Measurements from ENCODE around the gene SOX15. TPM values are rescaled to one million over a fixed set of nuclear protein-coding genes. Genes with fewer than 3 reads are reported as not detected.

SOX15 gene
- total RNA-seq, 1 donor = 0.52 TPM

DNA sequence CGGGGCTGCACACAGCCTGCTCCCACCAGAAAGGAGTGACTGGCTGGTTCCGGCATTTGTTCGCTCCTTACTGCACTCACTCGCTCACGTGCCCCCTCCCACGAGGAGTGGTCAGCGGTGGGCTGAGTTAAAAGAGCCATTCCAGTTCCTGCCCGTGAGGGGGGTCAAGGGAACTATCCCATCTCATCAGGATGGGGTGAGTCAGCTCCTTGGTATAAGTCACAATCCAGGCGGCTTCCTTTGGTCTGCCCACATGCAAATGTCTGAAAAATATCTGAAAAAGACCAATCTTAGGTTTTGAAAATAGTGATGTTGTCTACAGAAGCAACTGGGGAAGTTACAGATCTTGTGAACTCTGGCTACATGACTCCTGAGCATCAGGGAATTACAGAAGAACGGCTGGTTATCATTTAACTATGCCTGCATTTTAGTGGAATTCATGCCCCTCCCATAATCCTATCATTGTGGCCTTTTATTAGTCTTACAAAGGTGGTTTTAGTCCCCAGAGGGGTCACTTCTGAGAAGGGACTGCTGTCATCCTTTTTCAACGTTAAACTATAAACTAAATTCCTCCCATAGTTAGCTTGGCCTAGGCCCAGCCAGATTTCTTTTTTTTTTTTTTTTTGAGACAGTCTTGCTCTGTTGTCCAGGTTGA is 50.9 kb downstream of the SOX15 start:
- H3K9me3 ChIP-seq (ENCODE audit: low read depth, low read length) = no peaks in the 10 kb centered on the region
- H3K4me1 ChIP-seq (ENCODE audit: insufficient read depth, low read length) = no peaks in the 10 kb centered on the region
- no peaks in the 10 kb centered on the region for H3K27me3 ChIP-seq (ENCODE audit: insufficient read depth, low read length)
- H3K4me3 ChIP-seq (ENCODE audit: low read length) = no peak overlapping the region

Other genes with a start within 250 kb of the SOX15 start
- gene KCTD11, start 237.9 kb downstream of the SOX15 start, total RNA-seq = 0.73 TPM
- not detected for gene TMEM95, start 234.9 kb downstream of the SOX15 start, total RNA-seq
- gene TNK1, start 209.0 kb downstream of the SOX15 start, total RNA-seq = 5.5 TPM
- 21.6 TPM for gene PLSCR3, start 195.6 kb downstream of the SOX15 start, total RNA-seq
- 41.1 TPM for gene TMEM256, start 186.0 kb downstream of the SOX15 start, total RNA-seq
- gene NLGN2, start 182.2 kb downstream of the SOX15 start, total RNA-seq = 0.73 TPM
- not detected for gene SPEM1, start 169.8 kb downstream of the SOX15 start, total RNA-seq
- not detected for gene SPEM2, start 164.5 kb downstream of the SOX15 start, total RNA-seq
- gene SPEM3, start 161.2 kb downstream of the SOX15 start, total RNA-seq = under 0.01 TPM
- gene TMEM102, start 154.7 kb downstream of the SOX15 start, total RNA-seq = 4.6 TPM
- 0.21 TPM for gene FGF11, start 150.6 kb downstream of the SOX15 start, total RNA-seq
- gene CHRNB1, start 145.0 kb downstream of the SOX15 start, total RNA-seq = 3.3 TPM
- 30.9 TPM for gene ZBTB4, start 110.5 kb downstream of the SOX15 start, total RNA-seq
- gene SLC35G6, start 108.6 kb downstream of the SOX15 start, total RNA-seq = not detected
- 174 TPM for gene POLR2A, start 105.7 kb downstream of the SOX15 start, total RNA-seq
- 14.4 TPM for gene TNFSF12, start 41.0 kb downstream of the SOX15 start, total RNA-seq
- gene TNFSF13, start 31.3 kb downstream of the SOX15 start, total RNA-seq = 44.9 TPM
- 33.1 TPM for gene SENP3, start 28.2 kb downstream of the SOX15 start, total RNA-seq
- 147 TPM for gene CD68, start 10.5 kb downstream of the SOX15 start, total RNA-seq
- 48.0 TPM for gene MPDU1, start 6.2 kb downstream of the SOX15 start, total RNA-seq
- 7.7 TPM for gene FXR2, start 24.8 kb upstream of the SOX15 start, total RNA-seq
- 28.3 TPM for gene SAT2, start 37.7 kb upstream of the SOX15 start, total RNA-seq
- gene SHBG, start 40.0 kb upstream of the SOX15 start, total RNA-seq = not detected
- not detected for gene ATP1B2, start 60.8 kb upstream of the SOX15 start, total RNA-seq
- gene TP53, start 97.4 kb upstream of the SOX15 start, total RNA-seq = 9.9 TPM
- gene WRAP53, start 98.4 kb upstream of the SOX15 start, total RNA-seq = 3.6 TPM
- gene EFNB3, start 115.1 kb upstream of the SOX15 start, total RNA-seq = not detected
- gene DNAH2, start 127.7 kb upstream of the SOX15 start, total RNA-seq = under 0.01 TPM
- 88.1 TPM for gene KDM6B, start 244.1 kb upstream of the SOX15 start, total RNA-seq